Hypothalamus (tissue), 51 donors: ENCODE measurements around the gene UXT.
A peak's percentile ranks its signal among the peaks of the same experiment; 100 is the strongest.
"Not testable (repeated sequence)": the region's sequence is repeated elsewhere in the genome, so short reads cannot be mapped to it uniquely, and the experiment has no call there.

Experiments
- DNase-seq, 51 donors: peaks; one replicate each; lab custom pipeline; 2025; lab: John Stamatoyannopoulos, UW

Gene UXT

DNA sequence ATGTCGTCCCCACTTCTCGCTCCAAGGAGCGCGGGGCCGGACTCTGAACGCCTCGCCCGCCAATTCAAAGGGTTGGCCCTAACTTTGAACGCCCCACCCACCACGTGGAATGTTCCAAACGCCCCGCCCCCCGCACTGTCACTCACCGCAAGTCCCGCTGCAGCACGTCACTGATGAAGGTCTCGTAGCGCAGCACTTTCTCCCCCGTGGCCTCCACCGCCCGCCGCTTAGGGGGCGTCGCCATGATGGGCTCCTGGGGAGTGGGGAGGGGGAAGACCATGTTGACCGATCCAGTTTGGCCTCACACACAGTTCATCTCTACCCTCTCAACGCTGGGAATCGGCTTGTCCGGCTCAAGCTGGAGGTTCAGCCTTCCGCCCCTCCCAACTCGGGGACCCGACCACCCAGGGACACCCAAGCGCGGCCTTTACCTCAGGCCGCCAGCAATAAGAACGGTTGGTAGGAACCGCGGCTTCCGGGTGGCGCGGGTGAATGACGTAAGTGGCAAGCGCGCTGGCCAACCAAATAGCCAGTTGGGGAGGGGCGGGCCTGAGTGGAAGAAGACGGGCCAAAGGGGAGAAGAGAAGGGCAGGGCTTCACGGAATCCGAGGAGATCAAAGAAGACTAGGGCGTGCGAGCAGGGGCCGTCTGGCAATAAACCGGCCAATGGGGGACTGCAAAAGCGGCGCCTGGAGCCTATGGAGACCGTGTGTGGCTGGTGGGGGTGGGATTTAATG lies at the start of gene UXT:
Gene UXT (minus strand): TSS at position 497 of the 737 bp plus-strand sequence. CDS start 253 bp downstream, at position 244.
- DNase-seq, result peak; percentile 29 to 93 (median 80)

DNA sequence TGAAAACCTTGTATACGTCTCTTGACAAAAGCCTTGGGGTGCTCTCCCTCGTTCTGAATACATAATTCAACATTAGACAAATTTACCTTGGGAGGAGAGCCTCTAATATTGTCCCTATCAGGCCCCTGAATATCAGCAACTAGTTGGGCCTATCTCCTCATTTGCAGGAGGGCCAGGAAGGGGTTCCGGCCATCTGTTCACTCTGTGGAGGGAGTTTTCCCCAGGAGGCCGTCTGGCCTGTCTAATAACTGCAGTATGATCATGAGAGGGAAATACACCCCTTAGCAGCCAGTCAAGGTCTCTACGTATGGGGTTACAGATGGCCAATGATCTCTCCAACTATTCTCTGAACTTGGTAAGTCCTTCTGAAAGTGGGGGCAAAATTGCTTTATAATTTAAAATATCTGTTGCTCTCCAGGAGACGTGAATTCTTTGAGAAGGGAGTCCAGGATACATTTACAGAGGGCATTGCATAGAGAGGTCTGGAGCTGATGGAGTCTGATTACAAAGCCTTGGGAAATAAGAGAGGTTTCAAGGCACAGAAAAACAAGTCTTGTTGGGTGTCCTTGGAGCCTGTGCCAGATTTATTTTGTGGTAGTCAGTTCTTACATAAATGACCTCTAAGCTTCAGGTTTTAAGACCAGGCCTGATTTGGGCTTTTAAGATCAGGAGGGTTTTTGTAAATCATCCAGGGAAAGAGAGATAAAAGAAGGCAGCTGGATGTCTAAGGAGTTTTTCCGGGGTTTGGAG lies 48.2 kb upstream of the UXT start:
- no peak for DNase-seq

DNA sequence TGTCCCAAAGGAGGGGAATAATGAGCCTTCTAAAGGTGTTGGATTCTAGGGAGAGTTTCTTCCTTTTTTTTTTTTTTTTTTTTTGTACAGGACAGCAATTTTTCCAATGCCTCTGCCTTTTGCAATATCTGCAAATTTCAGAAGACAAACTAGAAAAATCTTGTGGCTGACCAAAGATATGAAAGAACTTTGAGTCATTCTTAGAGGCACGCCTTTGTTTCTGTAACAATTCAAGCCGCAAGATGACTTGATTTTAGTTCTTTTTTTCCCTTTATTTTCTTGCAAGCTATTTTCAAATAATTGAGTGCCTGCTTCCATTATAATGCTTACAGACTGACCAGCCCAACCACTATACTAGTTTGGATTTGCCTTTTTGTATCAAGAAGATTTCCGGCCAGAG lies 47.6 kb upstream of the UXT start:
- DNase-seq, result no peak

DNA sequence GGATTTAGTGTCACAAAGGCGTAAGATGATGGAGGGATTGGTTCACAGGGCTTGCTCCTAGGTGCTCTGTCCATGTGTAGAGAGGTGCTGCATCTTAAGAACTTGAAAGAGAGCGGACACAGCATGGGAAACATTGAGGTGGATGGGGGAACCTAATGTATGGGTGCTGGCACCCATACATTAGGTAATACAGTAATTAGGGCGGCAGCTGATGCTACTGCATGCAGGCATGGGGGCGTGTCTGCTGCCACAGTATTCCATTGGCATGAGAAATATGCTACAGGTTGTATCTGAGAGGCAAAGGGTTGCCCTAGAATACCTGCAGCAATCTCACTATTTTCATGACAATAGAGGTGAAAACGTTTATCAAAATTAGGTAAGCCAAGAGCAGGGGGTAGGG lies 45.8 kb upstream of the UXT start:
- DNase-seq, result no peak

- no peak for DNase-seq
Measured at GRCh38 chrX:47697181-47697580, 38.2 kb upstream of the UXT start.

DNA sequence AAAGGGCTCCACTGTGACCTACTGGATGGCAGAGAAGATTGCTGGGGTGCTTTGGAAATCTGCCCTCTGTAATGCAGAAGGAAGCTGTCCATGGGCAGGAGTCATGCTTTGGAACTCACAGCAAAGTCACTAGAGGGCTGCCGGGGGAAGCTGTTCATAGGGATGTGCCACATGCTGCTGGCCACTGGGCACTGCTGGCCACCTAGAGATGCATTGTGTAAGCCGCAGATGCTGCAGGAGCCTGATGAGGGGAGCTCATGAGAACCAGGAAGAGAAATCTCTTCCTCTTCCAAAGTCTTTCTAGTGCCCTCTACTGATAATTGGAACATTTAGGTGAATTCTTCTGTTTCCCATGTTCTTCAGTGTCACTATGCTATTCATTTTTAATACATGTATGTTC lies 31.2 kb upstream of the UXT start:
- DNase-seq, result no peak

- no peak for DNase-seq
Measured at GRCh38 chrX:47687263-47687662, 28.3 kb upstream of the UXT start.

DNA sequence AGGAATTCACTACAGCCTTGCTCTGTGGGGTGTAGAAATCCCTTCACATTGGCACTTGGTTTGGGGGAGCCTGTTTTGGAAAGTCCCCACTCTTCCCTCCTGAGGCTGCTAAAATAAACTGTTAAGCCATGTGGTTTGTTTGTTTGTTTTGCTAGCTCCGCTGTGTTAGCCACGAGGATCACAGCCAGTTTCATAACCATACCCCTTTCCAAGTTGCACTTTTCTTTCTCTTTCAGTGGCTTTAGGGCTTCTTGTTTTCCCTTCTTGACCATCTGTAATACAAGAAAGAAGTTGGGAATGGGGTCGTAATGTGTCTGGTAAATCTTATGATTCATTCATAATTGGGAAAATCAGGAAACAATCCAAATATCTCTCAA lies 24.8 kb upstream of the UXT start:
- DNase-seq, result no peak

DNA sequence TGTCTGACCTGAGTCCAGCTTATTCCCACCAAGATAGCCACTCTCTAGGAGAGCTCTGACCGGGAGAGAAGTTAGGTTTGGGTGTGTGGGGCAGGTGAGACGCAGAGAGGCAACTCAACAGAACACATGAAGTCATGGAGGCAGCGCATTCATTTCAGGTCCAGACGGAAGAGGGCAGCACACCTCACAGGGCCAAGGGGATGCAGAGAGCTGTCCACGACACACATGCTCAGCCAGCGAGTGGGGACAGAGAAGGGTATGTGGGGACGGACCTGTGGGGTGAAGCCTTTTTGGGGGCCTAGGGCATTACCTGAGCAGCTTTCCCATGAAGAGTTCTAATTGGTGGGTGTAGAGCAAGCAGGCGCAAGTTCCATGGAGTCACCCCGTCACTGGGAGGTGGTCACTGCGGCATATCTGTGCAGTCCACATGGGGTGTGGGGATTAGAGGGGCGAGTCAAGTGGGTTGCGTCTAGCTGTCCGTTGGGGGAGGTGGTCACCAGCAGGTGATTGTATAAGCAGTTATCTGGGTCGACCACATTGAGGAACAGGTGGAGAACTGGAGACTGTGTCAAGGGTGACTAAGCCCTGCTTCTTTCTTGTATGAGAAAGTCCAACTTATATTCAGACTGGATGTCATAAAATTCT lies 24.3 kb upstream of the UXT start:
- no peak for DNase-seq

DNA sequence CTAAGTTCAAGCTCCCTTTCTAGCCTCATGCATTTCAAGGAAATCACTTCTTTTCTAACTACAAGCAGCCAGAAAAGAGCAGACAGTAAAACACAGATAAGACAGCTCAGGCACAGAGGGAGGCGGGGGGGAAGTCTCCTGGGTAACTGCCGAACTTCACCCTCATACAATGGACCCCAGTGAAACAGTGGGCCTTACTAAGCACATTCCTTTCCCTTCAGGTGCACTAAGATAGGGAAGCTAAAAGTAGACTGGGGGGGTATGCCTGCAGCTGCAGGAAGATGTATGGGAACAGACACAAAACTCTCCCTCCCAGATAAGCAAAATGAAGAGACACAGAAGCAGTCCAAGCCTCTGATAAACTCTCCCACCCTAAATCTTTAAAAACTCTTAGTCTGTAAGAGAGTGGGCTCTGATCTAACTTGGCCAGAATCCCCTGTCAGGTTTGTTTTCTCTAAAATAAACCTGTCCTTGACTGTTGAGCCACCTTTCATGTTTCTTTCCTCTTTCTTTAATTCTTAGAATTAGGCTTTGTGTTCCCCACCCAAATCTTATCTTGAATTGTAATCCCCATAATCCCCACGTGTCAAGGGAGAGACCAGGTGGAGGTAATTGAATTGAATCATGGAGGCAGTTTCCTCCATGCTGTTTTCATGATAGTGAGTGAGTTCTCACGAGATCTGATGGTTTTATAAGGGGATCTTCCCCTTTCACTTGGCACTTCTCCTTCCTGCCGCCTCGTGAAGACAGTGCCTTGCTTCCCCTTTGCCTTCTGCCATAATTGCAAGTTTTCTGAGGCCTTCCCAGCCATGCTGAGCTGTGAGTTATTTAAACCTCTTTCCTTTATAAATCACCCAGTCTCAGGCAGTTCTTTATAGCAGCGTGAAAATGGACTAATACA lies 17.2 kb upstream of the UXT start:
- DNase-seq, result not testable (repeated sequence)

GRCh38 chrX:47674776-47675175 lies 15.8 kb upstream of the UXT start:
- no peak for DNase-seq

DNA sequence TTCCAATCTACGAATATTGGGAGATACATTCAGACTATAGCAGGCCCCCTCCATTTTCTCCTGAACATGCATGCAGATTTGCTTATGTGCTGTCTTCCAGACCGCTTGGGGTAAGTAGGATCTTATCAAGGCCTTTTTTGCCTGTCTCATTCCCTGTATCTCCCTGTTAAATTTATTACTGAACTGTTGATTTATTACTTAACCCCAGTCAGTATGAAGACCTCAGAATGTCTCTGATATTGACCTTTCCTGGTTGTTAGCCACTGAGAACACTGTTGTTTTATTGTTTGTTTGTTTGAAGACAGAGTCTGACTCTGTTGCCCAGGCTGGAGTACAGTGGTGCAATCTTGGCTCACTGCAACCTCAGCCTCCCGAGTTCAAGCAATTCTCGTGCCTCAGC lies 6.8 kb upstream of the UXT start:
- not testable (repeated sequence) for DNase-seq

DNA sequence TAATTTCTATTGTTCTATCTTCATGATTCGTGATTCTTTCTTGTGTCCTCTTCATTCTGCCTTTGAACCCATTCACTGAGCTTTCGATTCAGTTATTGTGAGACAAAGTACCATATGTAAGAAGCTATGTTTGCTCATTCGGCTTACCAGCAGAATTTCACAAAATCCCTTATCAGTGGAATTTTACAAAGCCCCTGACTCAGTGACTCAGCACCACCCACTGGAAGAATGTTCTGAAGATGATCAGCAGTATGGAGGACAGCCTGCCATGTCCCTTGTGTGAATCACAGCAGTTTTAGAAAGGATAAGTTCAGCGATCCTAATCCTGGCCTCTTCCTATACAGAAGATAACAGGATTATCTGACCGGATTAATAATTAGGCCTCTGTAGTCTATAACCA lies 5.8 kb upstream of the UXT start:
- DNase-seq, result no peak

- DNase-seq, result peak in 1 of 51 donors; percentile 8
Measured at GRCh38 chrX:47662144-47662657, 3.2 kb upstream of the UXT start.

DNA sequence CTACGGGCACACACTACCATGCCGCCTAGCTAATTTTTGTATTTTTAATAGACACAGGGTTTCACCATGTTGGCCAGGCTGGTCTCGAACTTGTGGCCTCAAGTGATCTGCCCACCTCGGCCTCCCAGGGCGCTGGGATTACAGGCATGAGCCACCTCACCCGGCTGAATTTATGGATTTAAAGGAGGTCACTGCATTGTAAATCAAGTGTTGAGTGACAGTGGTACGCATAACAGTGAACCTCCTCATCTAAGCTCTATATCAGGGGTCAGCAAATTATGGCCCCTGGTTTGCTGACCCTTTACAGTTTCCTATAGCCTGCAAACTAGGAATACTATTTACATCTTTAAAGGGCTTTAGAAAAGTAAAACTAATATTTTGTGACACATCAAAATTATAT lies 2.6 kb upstream of the UXT start:
- no peak for DNase-seq

- no peak for DNase-seq
Measured at GRCh38 chrX:47659421-47659726, 394 bp upstream of the UXT start.

GRCh38 chrX:47658301-47658683 lies 688 bp downstream of the UXT start:
- DNase-seq, result no peak

GRCh38 chrX:47651043-47651905 lies 7.7 kb downstream of the UXT start:
- DNase-seq, result peak in 1 of 51 donors; percentile 20

GRCh38 chrX:47650164-47651042 lies 8.6 kb downstream of the UXT start, which contains the start of gene ELK1:
Gene ELK1 (minus strand): TSS chrX:47650563. CDS start chrX:47641441, 9,122 bp downstream.
- DNase-seq, result peak; percentile 40 to 98 (median 90)
